NCI-H187 treated with DMSO at 0.1 percent for 48 hours (cell line): ENCODE measurements around the gene CIDEA.

ENCODE experiments used
- DNase-seq: peaks from one replicate; lab custom pipeline; 2025; lab: John Stamatoyannopoulos, UW

Gene CIDEA

DNA sequence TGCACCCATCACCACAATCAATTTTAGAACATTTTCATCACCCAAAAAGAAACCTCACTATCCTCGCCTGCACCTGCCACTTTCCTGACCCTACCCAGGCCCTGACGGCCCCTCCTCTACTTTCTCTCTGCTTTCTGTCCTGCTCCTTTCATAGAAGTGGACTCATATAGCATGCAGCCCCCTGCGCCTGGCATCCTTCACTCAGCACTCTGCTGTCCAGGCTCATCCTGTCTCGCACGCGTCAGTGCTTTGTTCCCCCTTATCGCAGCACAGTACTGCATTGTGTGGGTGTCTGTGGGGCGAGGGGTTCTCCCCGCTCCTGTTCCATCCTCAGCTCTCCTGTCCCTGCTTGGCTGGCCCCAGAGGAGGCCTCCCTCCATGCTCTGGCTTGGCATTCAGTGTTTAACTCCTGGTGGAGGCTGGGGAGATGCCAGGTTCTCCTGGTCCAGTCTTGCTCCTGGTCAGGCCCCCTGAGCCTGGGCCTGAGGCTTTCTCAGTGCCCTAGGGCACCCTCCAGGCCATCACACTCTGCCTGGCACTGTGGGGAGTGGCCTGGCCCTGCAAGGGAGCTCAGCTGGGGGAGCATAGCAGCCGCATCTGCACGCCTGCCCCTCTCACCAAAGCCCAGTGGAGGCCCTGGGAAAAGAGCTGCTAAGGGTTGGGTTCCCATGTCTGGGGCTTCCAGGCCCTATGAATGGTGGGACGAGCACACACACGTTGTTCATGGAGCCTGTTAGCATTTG, 47.3 kb downstream of the CIDEA start:
- DNase-seq, result no peak

DNA sequence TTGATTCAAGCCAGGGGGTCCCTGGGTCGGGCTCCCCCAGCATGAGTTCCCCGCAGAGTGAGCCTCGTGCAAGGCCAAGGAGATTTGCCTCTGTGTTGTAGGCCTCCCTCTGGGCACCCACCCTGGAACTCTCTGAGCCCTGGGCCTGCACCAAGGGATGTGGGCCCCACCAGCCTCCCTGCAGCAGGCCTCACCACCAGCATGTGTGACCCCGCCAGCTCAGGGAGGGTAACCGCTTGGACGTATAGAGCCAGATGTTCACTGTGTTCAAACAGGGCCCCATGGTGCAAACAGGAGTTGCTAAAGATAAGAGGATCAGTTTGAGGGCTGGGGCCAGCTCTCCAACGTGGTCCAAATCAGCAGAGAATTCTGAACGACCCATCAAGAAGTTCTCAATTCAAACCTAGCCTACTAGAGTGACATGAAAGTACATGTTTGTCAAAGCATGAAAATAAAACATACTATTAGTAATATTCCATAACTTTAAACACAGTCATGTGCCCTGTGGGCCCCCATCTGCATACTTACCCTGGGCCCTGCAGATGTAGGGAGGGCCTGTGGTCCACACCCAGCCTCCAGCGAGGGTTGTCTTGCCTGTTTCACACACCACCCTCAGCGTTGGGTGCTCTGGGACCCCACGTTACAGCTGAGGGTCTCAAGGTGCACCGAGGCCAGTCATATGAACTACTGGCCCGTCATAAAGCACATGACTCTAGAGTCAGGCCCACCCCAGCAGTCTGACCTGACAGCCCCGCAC, 48.4 kb downstream of the CIDEA start:
- no peak for DNase-seq

DNA sequence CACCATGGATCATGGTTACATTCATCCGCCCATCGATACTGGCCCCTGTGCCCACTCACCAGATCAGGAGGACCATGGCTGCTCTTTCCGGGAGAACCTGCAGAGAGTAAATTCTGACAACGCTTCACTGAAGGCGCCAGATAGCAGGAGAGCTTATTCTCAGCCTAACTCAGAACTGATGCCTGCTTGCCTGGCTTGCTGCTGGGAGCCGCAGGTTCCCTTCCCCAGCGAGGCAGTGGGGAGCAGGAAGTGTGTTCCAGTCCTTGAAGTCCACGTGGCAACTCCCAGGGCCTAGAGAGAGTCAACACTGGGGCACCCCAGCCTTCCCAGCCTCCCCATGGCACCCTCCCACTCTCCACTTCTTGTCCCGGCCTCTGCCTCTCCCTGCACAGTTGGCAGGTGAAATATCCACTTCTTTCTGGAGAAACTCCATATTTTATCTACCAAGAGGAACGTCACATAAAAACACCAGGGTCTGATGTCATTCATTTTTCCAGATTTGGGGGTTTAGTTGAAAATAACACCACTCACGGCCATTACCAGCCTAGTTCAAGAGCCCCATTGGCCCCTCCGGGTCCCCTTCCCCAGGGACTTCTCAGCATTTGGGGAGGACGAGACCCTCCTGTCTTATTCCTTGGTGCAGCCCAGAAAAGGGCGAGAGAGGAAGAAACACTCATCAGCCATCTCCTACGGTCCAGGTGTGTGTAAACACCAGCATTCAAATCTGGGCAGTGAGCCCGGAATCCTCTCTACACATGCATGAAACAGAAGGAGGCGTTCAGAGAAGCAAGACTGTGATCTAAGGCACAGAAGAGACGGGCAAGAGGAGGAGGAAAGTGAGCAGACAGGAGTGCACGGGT, 50.4 kb downstream of the CIDEA start:
- no peak for DNase-seq

DNA sequence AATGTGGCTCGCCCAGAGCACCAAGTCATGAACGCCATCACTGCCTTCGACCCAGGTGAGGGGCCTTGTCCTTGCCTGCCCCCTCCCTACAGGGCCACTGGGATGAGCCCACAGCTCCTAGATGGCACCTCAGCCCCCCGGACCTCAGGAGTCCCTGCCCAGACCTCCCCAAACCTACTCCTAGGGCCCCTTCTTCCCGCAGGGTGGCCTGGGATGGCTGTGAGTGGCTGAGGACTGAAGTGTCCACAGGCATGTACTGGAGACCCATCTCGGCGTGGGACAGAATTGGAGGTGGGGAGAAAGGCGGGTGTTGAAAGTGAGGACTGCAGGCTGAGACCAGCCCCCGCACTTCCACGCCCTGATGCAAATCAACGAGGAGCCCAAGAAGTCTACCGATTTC, 51.0 kb downstream of the CIDEA start:
- no peak for DNase-seq

DNA sequence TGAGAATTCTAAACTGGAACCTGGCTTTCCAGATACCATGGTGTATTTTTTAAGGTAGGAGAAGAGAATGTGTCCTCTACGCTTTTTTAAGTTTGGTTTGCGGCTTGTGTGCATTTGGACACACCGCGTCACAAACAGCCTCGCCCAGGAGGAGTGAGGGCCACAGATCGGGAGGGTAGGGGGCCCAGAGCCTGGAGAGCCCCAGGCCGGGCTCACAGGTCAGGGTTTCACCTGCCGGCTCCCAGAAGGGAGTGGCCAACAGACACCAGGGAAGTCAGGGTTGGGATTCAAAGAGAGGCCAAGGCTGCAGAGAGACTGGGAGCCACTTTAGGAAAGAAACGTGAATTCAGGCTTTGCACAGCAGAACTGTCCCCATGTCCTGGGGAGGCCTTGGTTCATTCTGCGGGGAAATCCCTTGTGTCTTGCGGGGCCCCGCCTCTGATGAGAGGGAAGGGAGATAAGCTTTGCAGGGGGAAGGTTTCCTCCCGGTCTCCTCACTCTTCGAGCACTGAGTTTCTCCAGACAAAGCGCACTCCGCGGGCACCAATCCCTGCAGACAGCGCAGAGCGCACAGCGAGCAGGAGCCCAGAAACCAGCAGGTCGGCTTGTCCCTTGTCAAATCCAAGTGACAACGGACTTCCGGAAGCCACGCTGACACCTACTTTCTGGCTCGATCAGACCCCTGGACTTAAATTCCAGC, 51.9 kb downstream of the CIDEA start:
- DNase-seq, result no peak

DNA sequence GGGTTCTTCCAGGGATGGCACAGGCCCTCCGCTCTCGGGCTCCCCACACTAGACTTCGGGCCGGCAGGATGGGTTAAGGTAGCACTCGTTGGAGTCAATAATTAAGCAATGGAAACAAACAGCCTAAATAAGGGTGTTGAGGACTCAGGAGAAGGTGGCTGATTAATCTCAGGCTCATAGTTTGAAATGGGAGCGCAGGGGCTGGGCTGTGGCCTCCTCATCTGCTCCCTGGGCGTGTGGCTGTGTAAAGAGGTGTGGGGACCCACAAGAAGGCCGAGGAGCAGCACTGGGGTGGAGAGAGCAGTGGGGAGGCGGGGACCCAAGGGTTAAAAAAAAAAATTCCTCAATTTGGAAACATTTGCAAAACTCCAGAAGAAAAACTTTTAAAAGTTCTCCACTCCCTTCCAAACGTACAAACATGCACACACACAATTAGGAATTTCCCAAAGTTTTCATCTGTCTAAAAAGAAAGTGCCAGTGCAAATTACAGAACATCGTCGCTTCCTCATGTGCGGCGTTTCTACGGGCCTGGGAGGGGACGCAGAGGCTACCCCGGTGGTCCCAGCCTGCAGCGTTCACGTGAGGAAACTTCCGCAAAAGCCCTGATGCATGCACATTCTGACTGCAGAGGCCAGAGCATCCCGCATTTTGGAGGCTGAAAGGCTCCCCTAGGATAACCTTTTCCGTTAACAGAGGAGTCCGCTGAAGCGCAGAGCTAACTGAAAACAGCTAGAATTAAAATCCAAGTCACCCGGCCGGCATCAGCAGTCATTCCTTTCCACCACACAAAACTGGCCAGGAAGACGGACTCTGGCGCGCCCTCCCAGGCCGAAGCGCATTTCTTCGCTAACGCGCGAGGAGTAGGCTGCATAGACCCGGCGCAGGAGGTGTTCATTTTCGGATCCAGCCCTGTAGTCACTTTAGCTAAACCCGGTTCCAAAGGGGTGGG, 52.9 kb downstream of the CIDEA start:
- DNase-seq, result no peak

DNA sequence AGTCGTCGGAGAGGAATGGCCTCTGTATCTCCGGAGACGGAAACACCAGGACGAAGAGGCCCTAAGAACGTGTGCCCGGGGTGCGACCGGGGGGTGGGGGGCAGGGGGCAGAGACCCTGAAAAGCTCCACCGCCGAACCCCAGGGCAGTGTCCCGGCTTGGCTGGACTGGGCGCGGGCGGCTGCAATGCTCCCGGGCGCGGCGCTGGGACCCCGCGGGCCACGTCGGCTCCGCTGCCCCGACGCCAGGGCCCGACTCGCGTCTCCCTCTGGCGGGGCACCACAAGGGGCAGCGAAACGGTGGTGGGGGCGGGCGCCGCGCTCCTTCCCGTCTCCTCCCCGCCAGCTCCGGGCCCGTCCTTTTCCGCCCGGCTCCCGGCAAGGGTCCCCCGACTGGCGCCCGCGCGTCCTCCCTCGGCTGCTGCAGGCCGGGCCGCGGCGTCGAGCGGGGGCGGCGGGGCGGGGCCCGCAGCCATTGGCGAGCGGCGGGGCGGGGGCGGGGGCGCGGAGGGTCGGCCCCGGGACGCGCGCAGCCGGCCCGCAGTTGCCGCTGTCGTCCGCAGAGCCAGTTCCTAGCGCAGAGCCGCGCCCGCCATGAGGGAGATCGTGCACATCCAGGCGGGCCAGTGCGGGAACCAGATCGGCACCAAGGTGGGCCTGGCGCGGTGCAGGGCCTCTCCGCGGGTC, 53.7 kb downstream of the CIDEA start, which contains the start of gene TUBB6:
Gene TUBB6 (plus strand): TSS at position 541 of the 685 bp plus-strand sequence. CDS start 52 bp downstream, at position 593.
- no peak for DNase-seq

DNA sequence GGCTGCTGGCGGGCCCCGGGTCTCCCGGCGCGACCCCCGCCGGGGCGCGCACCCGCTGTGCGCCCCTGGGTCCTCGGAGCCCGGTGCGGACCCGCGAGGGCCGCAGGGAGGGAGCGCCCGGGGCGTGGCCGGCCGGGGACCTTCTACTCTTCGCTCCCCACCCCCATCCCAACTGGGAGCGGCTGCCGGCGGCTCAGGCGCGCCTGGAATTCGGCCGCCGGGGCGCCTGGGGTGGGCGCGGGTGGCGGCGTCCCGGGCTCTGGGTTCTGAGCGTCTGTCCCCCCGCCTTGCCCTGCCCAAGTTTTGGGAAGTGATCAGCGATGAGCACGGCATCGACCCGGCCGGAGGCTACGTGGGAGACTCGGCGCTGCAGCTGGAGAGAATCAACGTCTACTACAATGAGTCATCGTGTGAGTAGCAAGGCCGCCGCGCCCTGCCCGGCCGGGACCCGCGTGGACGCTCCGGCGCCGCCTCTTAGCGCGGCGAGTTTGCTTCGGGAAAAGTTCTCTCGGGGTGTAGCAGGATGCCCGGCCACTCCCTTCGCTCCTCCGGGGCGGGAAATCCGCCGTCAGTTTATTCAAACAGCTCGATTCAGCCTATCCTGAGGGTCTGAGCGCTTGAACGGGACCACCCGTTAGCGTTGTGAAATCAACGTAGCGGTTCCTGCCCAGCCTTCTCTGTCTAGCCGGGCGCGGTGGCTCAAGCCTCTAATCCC, 54.4 kb downstream of the CIDEA start:
- no peak for DNase-seq

DNA sequence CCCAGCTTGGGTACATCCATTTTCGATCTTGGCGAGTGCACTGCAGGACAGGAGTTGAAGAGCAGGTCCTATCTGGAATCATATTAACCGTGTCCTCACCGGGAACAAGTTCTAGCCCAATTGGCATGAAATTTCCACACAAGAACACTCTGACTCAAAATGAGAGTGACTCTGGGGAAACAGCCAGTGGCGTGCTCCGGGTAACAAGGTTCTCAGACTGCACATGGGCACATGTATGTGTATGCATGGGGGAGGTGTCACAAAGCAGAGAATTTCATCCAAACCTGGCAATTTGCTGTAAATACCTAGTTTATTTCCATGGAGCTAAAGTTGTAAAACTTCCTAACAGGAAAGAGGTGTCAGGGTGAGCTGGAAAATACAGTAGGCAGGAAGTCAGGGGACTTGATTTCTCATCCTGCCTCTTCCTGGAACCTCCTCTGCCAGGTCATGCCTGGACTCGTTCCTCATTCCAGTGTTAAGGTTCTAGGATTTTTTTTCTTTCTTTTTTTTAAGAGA, 55.6 kb downstream of the CIDEA start:
- DNase-seq, result no peak

DNA sequence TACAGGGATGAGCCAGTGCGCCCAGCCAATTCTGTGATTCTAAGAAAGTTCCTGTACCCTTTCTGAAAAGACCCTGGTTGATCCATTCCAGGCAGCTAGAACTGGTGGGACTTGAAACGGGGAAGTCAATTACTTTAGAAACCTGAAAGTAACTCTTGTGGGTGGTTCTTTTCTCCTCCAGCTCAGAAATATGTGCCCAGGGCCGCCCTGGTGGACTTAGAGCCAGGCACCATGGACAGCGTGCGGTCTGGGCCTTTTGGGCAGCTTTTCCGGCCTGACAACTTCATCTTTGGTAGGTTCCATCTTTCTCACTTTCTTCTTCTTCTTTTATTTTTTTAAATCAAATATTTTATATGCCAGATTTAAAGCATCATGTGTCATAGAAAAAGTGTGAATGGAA, 56.6 kb downstream of the CIDEA start:
- DNase-seq, result no peak

DNA sequence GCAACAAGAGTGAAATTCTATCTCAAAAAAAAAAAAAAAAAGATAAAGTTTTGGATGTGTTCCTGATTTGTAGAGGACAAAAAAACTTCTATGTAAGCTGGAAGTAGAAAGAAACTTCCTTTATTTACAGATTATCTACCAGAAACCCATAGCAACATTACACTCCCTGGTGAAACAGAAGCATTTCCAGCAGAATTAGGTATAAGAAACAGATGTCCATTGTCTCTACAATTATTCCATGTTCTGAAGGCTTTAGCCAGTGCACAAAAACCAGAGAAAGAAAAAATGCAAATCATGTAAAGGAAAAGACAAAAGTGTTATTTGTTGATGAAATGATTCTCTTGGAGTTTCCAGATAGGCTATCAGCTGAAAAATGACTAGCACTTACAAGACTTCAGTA, 58.8 kb downstream of the CIDEA start:
- no peak for DNase-seq

DNA sequence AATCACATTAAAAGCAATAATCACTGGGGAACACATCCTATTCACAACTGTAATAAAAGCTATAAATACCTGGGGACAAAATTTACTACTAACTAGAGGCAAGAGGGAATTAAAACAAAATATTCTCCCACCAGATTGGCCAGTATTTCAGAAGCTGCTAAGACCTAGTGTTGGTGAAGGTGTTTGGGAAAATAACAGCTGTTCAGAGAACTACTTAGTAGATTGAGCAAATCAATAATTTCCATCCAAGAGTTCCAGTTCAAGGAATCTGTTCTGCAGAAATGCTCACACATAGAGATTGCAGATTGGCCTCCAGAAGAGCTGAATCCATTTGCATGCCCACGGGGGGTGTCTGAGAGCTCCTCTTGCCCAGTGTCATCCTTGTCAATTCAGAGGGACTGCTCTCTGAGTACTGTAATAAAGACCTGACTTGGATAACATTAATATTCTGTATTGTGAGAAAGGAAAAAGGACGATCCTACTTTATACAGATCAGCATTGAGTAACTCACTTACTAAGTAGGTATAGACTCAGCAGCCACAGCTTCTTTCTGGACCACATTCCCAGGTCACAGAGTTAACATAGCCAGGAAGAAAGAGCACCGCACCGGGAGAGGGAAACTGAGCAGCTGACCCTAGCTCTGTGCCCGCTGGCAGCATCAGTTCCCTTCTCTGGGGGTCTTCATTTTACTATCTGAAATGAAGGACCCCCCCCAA, 59.5 kb downstream of the CIDEA start:
- no peak for DNase-seq

DNA sequence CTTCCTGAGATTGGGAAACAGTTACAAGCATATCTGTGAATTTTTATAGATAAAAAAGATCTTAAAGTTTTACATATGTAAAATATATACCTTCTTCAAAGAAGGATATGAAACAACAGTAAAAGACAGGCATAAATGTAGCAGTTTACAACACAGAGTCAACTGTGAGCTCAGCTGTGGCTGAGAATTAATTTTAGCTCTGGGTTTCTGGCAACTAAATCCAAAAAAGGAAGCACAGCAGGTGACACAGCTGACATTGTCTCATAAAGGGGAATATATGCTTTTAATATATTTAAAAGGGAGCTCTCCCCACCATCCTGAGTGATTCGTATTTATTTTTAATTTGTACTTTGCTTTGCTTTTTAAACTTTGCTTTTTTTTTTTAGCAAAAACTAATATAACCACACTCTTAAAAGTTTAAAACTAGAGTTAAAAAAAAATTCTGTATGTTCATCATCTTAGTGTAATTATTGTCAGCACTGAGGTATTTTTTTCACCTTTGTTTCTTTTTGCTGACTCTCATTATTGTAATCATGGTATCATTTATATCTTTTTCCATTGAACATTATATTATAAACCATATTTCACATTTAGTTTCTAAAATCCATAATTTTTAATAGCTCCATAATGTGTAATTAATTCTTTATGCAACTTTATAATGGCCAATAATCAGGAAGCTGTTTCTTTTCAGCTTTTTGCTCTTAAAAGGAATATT, 60.6 kb downstream of the CIDEA start:
- DNase-seq, result no peak

DNA sequence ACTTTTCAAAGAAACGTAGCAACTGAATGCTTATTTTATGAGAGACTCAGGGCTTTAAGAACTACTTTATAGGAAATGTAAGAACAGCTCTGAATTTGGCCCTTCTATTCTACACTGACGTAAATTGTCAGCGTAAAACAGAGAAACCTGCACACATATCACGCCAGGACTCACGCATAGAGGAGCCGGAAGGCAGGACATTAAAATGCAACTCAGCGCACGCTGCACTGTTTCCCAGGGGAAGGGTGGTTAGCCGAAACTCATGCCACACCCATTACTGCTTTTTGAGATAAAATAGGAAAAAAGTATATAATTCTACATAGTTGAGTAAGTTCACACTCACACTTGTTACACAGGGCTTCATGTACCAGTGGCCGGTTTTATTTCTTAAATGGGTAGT, 61.3 kb downstream of the CIDEA start:
- DNase-seq, result no peak

DNA sequence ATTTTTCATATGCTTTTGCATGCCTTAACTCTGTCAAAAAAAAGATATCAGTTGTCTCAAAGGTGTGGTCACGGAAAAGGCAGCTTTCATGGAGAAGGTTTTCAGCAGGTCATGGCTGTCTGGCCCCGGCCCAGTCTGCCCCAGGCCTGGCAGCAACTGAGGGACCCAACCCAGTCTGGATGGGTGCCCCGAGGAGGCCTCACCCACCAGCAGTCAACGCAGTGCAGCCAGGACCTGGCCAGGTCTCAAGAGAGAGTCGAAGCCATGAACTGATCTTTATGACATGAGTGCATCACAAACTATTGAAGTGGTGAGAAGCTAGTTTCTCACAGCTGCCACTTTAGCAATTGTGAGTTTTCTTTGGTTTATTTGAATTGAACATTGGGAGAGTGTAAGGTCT, 61.8 kb downstream of the CIDEA start:
- DNase-seq, result no peak

DNA sequence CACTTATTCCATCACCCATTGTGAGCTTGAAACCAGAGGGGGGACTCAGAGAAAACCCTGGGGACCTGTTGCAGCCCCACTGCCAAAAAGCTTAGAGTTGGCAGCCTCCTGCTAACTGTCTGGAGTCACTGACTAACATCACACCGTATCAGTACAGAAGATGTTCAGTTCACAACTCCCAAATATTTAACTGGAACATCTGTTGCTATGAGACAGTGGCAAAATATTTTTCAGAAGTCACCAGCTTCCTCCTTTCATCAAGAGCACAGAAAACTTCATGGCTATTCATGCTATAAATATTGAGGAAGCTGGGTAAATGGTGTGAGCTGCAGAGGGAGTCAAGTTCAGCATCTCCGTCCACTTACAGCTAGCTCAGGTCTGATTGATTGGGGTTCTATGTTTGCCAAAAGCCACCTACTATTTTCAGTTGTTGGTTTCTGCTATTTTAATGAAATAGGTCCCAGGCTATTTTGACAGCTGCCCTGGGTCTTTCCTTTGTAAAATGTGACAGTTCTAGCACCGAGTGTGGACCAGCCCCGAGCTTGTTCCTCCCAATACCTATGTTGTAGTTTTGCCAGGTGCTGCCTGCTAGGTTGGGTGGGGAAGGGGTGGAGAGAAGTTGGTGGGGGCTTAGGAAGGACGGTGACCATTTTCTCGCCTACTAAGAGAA, 63.6 kb downstream of the CIDEA start:
- no peak for DNase-seq

DNA sequence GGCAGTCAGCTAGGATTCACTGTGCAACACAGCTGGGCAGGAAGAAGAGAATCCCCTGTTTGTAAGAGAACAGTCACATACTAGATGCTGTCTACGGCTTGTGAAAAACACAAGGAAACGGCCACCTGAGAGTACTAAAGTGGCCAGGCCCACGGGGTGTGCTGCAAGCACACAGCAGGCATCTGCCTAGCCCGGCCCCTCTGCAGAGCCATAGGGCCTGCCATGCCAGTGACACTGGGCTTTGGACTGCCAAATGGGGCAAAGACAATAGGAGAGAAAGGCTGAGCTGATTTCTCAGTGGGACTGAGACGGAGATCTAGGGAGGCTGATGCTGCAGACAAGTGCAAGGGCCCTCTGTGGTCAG, 64.2 kb downstream of the CIDEA start:
- DNase-seq, result no peak

DNA sequence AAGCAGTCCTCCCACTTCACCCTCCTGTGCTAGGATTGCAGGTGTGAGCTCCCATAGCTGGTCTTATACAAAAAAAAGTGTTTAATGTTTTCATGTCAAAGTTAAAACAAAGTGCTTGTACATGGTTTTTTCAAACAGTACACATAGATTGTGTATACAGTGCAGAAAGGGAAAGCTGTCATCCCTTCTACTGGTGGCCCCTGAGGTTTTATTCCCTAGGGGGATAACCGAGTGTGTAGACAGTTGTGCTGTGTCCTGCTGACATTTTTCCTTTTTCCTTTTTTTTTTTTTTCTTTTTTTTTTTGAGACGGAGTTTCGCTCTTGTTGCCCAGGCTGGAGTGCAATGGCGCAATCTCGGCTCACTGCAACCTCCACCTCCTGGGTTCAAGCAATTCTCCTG, 64.7 kb downstream of the CIDEA start:
- no peak for DNase-seq
